Lower leg skin (tissue), 3 donors: ENCODE results near the gene SCP2.

Experiments
- CTCF ChIP-seq, 3 donors: fragments of 450-650 bp; IDR thresholded peaks; one replicate each; pipeline ENCODE4 v1.5.1; 2016; ENCODE audit warnings: antibody characterized with exemption in 3 of 3, mild to moderate bottlenecking in 3 of 3, moderate library complexity in 2 of 3
- POLR2A ChIP-seq, 2 donors: fragments of 450-650 bp; IDR thresholded peaks; one replicate each; pipeline ENCODE4 v1.6.1; 2016 to 2017; ENCODE audit warnings: antibody characterized with exemption in 2 of 2, mild to moderate bottlenecking in 1 of 2, moderate library complexity in 1 of 2

- no peak for TF ChIP-seq POLR2A (IDR thresholded peaks at IDR 0.05)
- TF ChIP-seq CTCF (IDR thresholded peaks at IDR 0.05): no peak
Measured at GRCh38 chr1:52913537-52913936, 13.5 kb upstream of the SCP2 start.
